Colonic mucosa (tissue), 4 donors: ENCODE results near the gene SLC1A3. TPM values are rescaled to one million over a fixed set of nuclear protein-coding genes. Genes with fewer than 3 reads are reported as not detected.

ENCODE experiments used
- DNase-seq: peaks from one replicate; pipeline ENCODE4 v3.0.0-alpha.2; 2020
- H3K27ac ChIP-seq: fragments of 200-600 bp; one replicate; pipeline ENCODE4 v1.8.0; 2021
- H3K27me3 ChIP-seq: fragments of 200-600 bp; one replicate; pipeline ENCODE4 v1.8.0; 2021
- H3K36me3 ChIP-seq: fragments of 200-600 bp; one replicate; pipeline ENCODE4 v1.8.0; 2021
- H3K4me1 ChIP-seq: fragments of 200-600 bp; one replicate; pipeline ENCODE4 v1.8.0; 2021; ENCODE audit warnings: mild to moderate bottlenecking
- H3K4me3 ChIP-seq: fragments of 200-600 bp; one replicate; pipeline ENCODE4 v1.8.0; 2021
- H3K9ac ChIP-seq, 2 donors: one replicate each; pipeline ENCODE4 v1.7.0; 2013; ENCODE audit warnings: control low read depth in 2 of 2, low read depth in 2 of 2, low read length in 2 of 2
- H3K9me3 ChIP-seq: fragments of 200-600 bp; one replicate; pipeline ENCODE4 v1.8.0; 2021
- CTCF ChIP-seq: fragments of 200-600 bp; IDR thresholded peaks from one replicate; pipeline ENCODE4 v1.8.0; 2022; ENCODE audit warnings: antibody characterized with exemption, mild to moderate bottlenecking
- intact Hi-C: fragments of 100-400 bp; cut with DNase I; formaldehyde crosslinking; loops from one replicate; pipeline ENCODE4 v1.14.1; 2022
- total RNA-seq, 2 donors: library from RNA; stranded (reverse); fragmentation: NEBNext Ultra II Directional in 1 of 2; extraction: Animal tissue kit (Norgen Biotek cat#: 25700) in 1 of 2; gene quantifications; one replicate each; pipeline ENCODE4 v1.2.1, GENCODE V29; 2021
- donor health status: healthy.
- donor health status: DM: no; HTN: no; CAD: no.
- donor health status: DM: no; HTN: no; CAD: no.

Gene SLC1A3
- total RNA-seq, 2 donors from 2014 or later = 0.50 to 1.9 TPM

DNA sequence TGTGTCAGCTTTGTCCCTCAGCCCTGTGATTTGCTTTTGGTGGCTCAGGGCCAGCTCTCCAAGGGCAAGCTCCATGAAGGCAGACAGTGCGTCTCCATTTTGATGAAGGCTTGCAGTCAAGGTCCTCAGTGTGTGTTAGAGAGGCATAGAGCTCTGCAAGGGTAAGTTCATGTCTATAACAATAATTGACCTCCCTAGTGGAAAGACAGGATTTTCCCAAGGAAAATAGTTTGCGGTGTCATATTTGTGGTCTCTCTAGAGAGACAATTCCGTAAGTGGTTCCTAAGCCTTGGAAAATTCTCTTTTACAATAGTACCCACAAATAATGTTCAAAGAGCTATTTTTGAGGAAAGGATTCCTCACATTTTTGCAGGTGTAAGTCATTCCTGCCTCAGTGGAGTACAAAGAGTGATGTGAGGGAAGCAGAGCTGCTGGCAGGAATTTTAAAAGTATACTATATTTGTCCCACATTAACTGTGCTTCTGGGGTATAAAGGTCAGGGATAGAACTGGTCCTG lies 40.2 kb downstream of the SLC1A3 start:
- no peak overlapping the region for H3K27ac ChIP-seq
- H3K4me3 ChIP-seq = no peak overlapping the region
- no peaks in the 10 kb centered on the region for H3K9me3 ChIP-seq
- no peak for TF ChIP-seq CTCF
- H3K9ac ChIP-seq = no peak overlapping the region
- H3K27me3 ChIP-seq = no peaks in the 10 kb centered on the region
- no peaks in the 10 kb centered on the region for H3K36me3 ChIP-seq
- DNase-seq = no peak
- intact Hi-C loops = no loop called here
- no peaks in the 10 kb centered on the region for H3K4me1 ChIP-seq

- intact Hi-C loops = no loop called here
- no peak for DNase-seq
- no peak for TF ChIP-seq CTCF
- Histone ChIP-seq H3K9me3 (no peaks in the 10 kb centered on the region), H3K27me3 (no peaks in the 10 kb centered on the region), H3K9ac (no peak overlapping the region), H3K4me3 (no peak overlapping the region), H3K36me3 (no peaks in the 10 kb centered on the region), H3K27ac (no peak overlapping the region), H3K4me1 (no peaks in the 10 kb centered on the region)
Observed at GRCh38 chr5:36647046-36647445, 40.6 kb downstream of the SLC1A3 start.

DNA sequence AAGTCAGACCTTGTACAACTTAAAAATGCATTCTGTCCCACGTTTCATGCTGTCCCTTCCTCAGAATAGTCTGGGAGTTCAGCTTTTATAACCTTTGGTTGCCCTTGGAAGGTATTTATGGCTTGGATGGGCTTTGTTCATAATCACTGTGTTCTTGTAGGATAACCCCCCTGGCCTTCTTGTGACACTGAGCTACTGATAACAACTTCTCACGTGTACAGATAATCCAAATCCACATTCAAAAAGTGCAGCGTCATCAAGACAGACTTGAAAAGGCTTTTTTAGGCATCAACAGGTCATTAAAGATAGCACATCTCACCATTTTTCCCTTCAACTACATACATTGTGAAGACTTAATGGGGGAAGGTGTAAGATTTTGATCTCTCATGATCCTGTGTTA lies 42.0 kb downstream of the SLC1A3 start:
- no peak overlapping the region for H3K9ac ChIP-seq
- no peak for DNase-seq
- intact Hi-C loops = no loop called here
- H3K27ac ChIP-seq = no peak overlapping the region
- H3K4me1 ChIP-seq = no peaks in the 10 kb centered on the region
- TF ChIP-seq CTCF = no peak
- no peaks in the 10 kb centered on the region for H3K36me3 ChIP-seq
- no peak overlapping the region for H3K4me3 ChIP-seq
- H3K9me3 ChIP-seq = no peaks in the 10 kb centered on the region
- H3K27me3 ChIP-seq = no peaks in the 10 kb centered on the region

- no peak overlapping the region for H3K27ac ChIP-seq
- no peak overlapping the region for H3K9ac ChIP-seq
- TF ChIP-seq CTCF = no peak
- H3K4me3 ChIP-seq = no peak overlapping the region
- no peaks in the 10 kb centered on the region for H3K27me3 ChIP-seq
- no peaks in the 10 kb centered on the region for H3K4me1 ChIP-seq
- H3K9me3 ChIP-seq = no peaks in the 10 kb centered on the region
- no peaks in the 10 kb centered on the region for H3K36me3 ChIP-seq
- DNase-seq = no peak
- intact Hi-C loops = no loop called here
Observed at GRCh38 chr5:36651761-36652685, 45.6 kb downstream of the SLC1A3 start.

DNA sequence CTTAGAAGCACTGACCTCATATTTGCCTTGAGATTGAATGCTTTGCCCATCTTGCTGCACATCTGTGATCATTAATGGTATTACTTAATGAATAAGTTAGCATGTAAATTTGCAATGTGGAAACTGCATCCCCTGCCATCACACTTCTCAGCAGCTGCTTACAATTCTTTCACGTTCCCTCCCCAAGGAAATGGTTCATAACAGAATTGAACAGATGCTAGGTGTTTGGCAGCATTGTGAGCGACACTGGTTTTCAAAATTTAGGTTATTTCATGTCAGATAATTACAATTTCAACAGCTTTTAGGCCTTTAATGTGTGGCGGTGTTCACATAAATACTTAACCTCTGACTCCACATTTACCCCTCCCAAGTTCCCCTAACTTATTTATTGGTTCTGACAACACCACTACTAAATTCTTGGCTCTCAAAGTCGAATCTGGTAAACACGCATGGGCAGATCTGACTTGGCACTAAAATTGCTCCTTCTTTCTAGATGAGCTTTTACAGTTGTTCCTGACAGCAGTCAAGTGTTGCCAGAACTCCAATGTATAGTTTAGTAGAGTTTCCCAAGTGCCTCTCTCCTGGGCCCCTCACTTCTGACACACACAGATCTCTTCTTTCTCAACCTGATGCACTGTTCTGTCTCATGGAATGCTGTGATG lies 46.8 kb downstream of the SLC1A3 start:
- H3K9me3 ChIP-seq = no peaks in the 10 kb centered on the region
- DNase-seq = no peak
- H3K9ac ChIP-seq = no peak overlapping the region
- no peak overlapping the region for H3K4me3 ChIP-seq
- no peaks in the 10 kb centered on the region for H3K36me3 ChIP-seq
- H3K4me1 ChIP-seq = no peaks in the 10 kb centered on the region
- TF ChIP-seq CTCF = no peak
- no peak overlapping the region for H3K27ac ChIP-seq
- intact Hi-C loops = no loop called here
- H3K27me3 ChIP-seq = no peaks in the 10 kb centered on the region
